Measurements from ENCODE around the gene HDAC7. TPM values are rescaled to one million over a fixed set of nuclear protein-coding genes. Genes with fewer than 3 reads are reported as not detected.

Gene HDAC7
- total RNA-seq, 1 donor from 2014 or later = 92.2 TPM

DNA sequence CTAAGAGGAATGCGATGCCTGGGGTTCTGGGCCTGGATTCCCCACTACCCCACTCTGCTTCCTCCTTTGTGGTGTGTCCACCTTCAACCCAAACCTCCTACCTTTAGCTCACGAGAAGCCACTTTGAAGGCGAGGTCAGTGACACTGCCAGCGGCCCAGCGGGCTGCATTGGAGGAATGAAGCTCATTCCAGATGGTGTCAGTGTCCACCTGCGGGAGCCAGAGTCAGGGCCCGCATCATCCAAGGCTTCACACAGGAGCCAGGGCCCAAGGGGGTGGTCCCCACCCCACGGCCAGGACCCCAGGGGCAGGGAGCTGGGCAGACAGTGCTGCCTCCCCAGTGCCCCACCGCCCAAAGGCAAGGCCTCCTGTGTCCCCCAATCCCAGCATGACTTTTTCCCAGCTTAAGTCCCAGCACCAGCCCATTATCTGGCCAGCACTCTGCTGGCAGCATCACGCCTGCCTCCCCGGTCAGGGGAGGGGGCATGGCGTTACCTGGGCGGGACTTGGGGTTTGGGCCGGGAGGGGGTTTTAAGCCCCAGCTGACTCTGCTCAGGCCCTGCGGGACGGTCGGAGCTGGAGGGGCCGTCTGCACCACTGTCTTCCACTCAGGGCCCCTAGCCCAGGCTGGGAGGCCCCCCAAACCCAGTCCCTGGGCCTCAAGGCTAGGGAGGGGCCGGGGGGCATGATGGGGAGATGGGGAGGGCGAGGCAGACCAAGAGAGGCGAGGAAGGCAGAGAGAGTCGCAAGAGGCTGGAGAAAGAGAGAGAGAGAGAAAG is 29.8 kb downstream of the HDAC7 start:
- H2AFZ ChIP-seq (ENCODE audit: low read depth, low read length) = no peak overlapping the region
- H3K36me3 ChIP-seq (ENCODE audit: insufficient read depth, low read length) = peaks cover 54% of the 10 kb centered on the region
- no peak for TF ChIP-seq EZH2 (IDR thresholded peaks at IDR 0.05; ENCODE audit: insufficient read depth, low read length)
- TF ChIP-seq, protein P1, sequence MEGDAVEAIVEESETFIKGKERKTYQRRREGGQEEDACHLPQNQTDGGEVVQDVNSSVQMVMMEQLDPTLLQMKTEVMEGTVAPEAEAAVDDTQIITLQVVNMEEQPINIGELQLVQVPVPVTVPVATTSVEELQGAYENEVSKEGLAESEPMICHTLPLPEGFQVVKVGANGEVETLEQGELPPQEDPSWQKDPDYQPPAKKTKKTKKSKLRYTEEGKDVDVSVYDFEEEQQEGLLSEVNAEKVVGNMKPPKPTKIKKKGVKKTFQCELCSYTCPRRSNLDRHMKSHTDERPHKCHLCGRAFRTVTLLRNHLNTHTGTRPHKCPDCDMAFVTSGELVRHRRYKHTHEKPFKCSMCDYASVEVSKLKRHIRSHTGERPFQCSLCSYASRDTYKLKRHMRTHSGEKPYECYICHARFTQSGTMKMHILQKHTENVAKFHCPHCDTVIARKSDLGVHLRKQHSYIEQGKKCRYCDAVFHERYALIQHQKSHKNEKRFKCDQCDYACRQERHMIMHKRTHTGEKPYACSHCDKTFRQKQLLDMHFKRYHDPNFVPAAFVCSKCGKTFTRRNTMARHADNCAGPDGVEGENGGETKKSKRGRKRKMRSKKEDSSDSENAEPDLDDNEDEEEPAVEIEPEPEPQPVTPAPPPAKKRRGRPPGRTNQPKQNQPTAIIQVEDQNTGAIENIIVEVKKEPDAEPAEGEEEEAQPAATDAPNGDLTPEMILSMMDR (IDR thresholded peaks at IDR 0.05; ENCODE audit: insufficient read depth, low read depth, low read length) = no peak
- H3K4me2 ChIP-seq (ENCODE audit: low read length) = no peak overlapping the region
- H3K9ac ChIP-seq (ENCODE audit: low read length) = no peak overlapping the region
- Mint-ChIP-seq H3K9me3 (ENCODE audit: unreplicated experiment) (no peaks in the 10 kb centered on the region), H3K4me3 (ENCODE audit: unreplicated experiment) (no peak overlapping the region), H3K27me3 (ENCODE audit: low read depth, unreplicated experiment) (no peaks in the 10 kb centered on the region), H3K4me1 (ENCODE audit: low read depth, unreplicated experiment) (no peaks in the 10 kb centered on the region), H3K27ac (ENCODE audit: unreplicated experiment) (no peak overlapping the region), H3K36me3 (ENCODE audit: low read depth, unreplicated experiment) (peaks cover 30% of the 10 kb centered on the region)
- peaks cover 55% of the 10 kb centered on the region for H4K20me1 ChIP-seq (ENCODE audit: insufficient read depth, low read length)
- H3K4me1 ChIP-seq (ENCODE audit: insufficient read depth, low read length) = no peaks in the 10 kb centered on the region
- H3K4me3 ChIP-seq (ENCODE audit: insufficient read depth, low read depth, low read length) = no peak overlapping the region
- no peaks in the 10 kb centered on the region for H3K9me3 ChIP-seq (ENCODE audit: insufficient read depth, low read depth, low read length)
- H3K27ac ChIP-seq (ENCODE audit: low read depth, low read length) = no peak overlapping the region
- FAIRE-seq (no peak), DNase-seq (ENCODE audit: low read depth) (no peak)
- no peaks in the 10 kb centered on the region for H3K79me2 ChIP-seq (ENCODE audit: insufficient read depth, low read length)
- no peaks in the 10 kb centered on the region for H3K27me3 ChIP-seq (ENCODE audit: insufficient read depth, low read length)

DNA sequence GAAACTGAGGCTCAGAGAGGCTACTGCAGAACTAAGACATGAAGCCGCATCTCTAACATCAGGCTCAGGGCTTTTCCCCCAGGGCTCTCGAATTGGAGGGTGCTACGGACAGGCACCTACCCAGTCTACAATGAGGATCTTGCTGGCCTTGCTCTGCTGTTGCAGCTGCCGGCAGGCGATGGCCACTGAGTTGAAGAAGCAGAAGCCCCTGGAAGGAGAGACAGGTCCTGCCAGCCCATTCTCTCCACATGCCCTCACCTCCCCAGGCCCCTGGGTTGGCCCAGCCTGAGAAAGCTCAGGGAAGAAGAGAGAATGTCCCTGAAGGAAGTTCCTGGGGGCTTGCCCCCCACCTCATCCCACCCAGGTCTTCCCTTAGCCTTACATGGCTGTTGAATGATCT is 30.6 kb downstream of the HDAC7 start:
- Histone ChIP-seq H3K4me1 (ENCODE audit: insufficient read depth, low read length) (no peaks in the 10 kb centered on the region), H4K20me1 (ENCODE audit: insufficient read depth, low read length) (peaks cover 51% of the 10 kb centered on the region), H3K9me3 (ENCODE audit: insufficient read depth, low read depth, low read length) (no peaks in the 10 kb centered on the region), H3K4me3 (ENCODE audit: insufficient read depth, low read depth, low read length) (no peak overlapping the region), H3K79me2 (ENCODE audit: insufficient read depth, low read length) (no peaks in the 10 kb centered on the region), H3K4me2 (ENCODE audit: low read length) (no peak overlapping the region), H3K27ac (ENCODE audit: low read depth, low read length) (no peak overlapping the region), H3K36me3 (ENCODE audit: insufficient read depth, low read length) (peaks cover 54% of the 10 kb centered on the region), H3K27me3 (ENCODE audit: insufficient read depth, low read length) (no peaks in the 10 kb centered on the region), H3K9ac (ENCODE audit: low read length) (no peak overlapping the region), H2AFZ (ENCODE audit: low read depth, low read length) (no peak overlapping the region)
- no peak for TF ChIP-seq EZH2 (IDR thresholded peaks at IDR 0.05; ENCODE audit: insufficient read depth, low read length)
- TF ChIP-seq, protein P1 (IDR thresholded peaks at IDR 0.05; ENCODE audit: insufficient read depth, low read depth, low read length) = no peak
- H3K4me3 Mint-ChIP-seq (ENCODE audit: unreplicated experiment) = no peak overlapping the region
- no peaks in the 10 kb centered on the region for H3K9me3 Mint-ChIP-seq (ENCODE audit: unreplicated experiment)
- H3K4me1 Mint-ChIP-seq (ENCODE audit: low read depth, unreplicated experiment) = no peaks in the 10 kb centered on the region
- no peaks in the 10 kb centered on the region for H3K27me3 Mint-ChIP-seq (ENCODE audit: low read depth, unreplicated experiment)
- H3K36me3 Mint-ChIP-seq (ENCODE audit: low read depth, unreplicated experiment) = peaks cover 31% of the 10 kb centered on the region
- DNase-seq (ENCODE audit: low read depth) (no peak), FAIRE-seq (no peak)
- no peak overlapping the region for H3K27ac Mint-ChIP-seq (ENCODE audit: unreplicated experiment)

Data from astrocyte (in vitro differentiated cells and primary cell).